T-helper 22 cell (primary cell): ENCODE measurements around the gene LINGO1.

Experiments used
- DNase-seq: peaks from one replicate; pipeline ENCODE4 v3.0.0-alpha.2; 2020; ENCODE audit warnings: low read depth

The LINGO1 gene

GRCh38 chr15:77657634-77658238 lies 25.0 kb upstream of the LINGO1 start:
- no peak for DNase-seq

- no peak for DNase-seq
These were observed 23.6 kb upstream of the LINGO1 start for GRCh38 chr15:77656294-77656693.

GRCh38 chr15:77654975-77655374 lies 22.3 kb upstream of the LINGO1 start:
- no peak for DNase-seq

DNA sequence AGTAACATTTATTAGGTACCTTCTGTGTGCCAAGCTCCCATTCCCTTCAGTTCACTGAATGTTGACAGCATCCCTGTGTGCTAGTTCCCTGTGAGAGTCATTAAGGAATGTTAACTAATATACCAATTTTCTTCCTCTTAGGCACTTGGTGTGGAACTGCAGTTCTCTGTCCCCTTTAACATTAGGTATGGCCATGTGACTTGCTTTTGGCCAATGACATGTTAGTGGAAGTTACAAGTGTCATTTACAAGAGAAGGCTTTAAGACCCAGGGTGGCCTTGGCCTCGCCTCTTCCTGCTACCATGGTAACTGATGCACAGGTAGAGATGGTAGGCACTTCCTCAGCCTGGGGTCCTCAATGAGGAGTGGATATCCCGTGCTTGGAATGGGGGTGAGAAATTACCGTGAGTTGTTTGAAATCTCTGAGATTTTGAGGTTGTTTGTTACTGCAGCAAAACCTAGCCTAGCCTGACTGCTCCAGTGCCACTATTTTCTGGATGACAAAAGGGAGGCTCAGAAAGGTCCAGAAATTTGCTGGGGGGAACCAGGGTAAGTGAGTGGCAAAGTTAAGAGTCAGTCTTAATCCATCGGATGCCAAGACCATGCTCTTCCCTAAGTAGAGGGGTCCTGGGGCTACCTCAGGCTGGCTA lies 21.2 kb upstream of the LINGO1 start:
- no peak for DNase-seq

GRCh38 chr15:77650265-77650664 lies 17.6 kb upstream of the LINGO1 start:
- no peak for DNase-seq

GRCh38 chr15:77649610-77650009 lies 16.9 kb upstream of the LINGO1 start:
- DNase-seq: no peak

- DNase-seq: no peak
These were observed 16.3 kb upstream of the LINGO1 start for GRCh38 chr15:77649017-77649416.

GRCh38 chr15:77647961-77648360 lies 15.2 kb upstream of the LINGO1 start:
- no peak for DNase-seq

- DNase-seq: no peak
These were observed 13.5 kb upstream of the LINGO1 start for GRCh38 chr15:77646104-77646694.

GRCh38 chr15:77645602-77646001 lies 12.9 kb upstream of the LINGO1 start:
- DNase-seq: no peak

- no peak for DNase-seq
These were observed 12.0 kb upstream of the LINGO1 start for GRCh38 chr15:77644543-77645247.

- DNase-seq: no peak
These were observed 11.1 kb upstream of the LINGO1 start for GRCh38 chr15:77643764-77644163.

- no peak for DNase-seq
These were observed 10.2 kb upstream of the LINGO1 start for GRCh38 chr15:77642793-77643430.

- no peak for DNase-seq
These were observed 9.3 kb upstream of the LINGO1 start for GRCh38 chr15:77641999-77642398.

DNA sequence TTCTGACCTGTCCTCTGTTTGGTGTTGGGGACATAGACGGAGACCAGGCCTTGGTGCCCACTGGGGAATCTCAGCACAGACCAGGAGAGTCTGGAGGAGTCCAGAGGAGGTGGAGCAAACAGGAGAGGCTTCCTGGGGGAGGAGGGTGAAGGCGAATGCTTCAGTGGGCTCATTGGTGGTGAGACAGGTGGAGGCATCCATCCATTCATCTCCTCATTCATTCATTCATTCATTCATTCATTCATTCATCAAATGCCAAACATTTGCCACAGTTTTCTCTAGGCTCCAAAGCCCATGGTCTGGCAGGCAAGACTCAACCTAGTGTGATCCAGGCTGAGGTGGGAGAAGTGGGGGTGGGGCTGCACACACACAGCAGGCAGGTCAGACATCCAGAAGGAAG lies 7.9 kb upstream of the LINGO1 start:
- no peak for DNase-seq

- DNase-seq: no peak
These were observed 6.7 kb upstream of the LINGO1 start for GRCh38 chr15:77639431-77639830.

- no peak for DNase-seq
These were observed 5.4 kb upstream of the LINGO1 start for GRCh38 chr15:77637851-77638692.

GRCh38 chr15:77636209-77636608 lies 3.5 kb upstream of the LINGO1 start:
- no peak for DNase-seq

- DNase-seq: no peak
These were observed 1.7 kb upstream of the LINGO1 start for GRCh38 chr15:77634266-77634962.

GRCh38 chr15:77633913-77634265 lies 1.2 kb upstream of the LINGO1 start:
- no peak for DNase-seq
